Natural killer cell (primary cell): ENCODE data around the gene ZNF385D. TPM values are rescaled to one million over a fixed set of nuclear protein-coding genes. Genes with fewer than 3 reads are reported as not detected.

Source experiments
- ATAC-seq, 3 donors: fragments of 150-1000 bp in 2 of 3; fragments of 200-7000 bp in 1 of 3; cut with Tn5 transposase; 1 replicate in 1 of 3; 2 replicates in 2 of 3; pipeline ENCODE4 v1.10.0; 2021; ENCODE audit warnings: mild to moderate bottlenecking in 2 of 3, moderate library complexity in 2 of 3
- DNase-seq, 2 donors: peaks; one replicate each; pipeline versions ENCODE4 v3.0.0 to v3.0.0-alpha.2; 2013 to 2021; ENCODE audit warnings: mixed read lengths in 1 of 2
- H3K27ac ChIP-seq: one replicate; pipeline ENCODE4 v1.5.1; 2013; ENCODE audit warnings: mild to moderate bottlenecking, low read length
- H3K27me3 ChIP-seq: one replicate; pipeline ENCODE4 v1.6.1; 2013; ENCODE audit warnings: low read length; ENCODE audit not compliant: control insufficient read depth, insufficient read depth
- H3K36me3 ChIP-seq: one replicate; pipeline ENCODE4 v1.6.1; 2013; ENCODE audit warnings: low read length; ENCODE audit not compliant: control insufficient read depth, insufficient read depth
- H3K4me1 ChIP-seq: one replicate; pipeline ENCODE4 v1.6.1; 2013; ENCODE audit warnings: low read length; ENCODE audit not compliant: control insufficient read depth, insufficient read depth
- H3K4me3 ChIP-seq: one replicate; pipeline ENCODE4 v1.5.1; 2013; ENCODE audit warnings: low read length
- H3K9me3 ChIP-seq: one replicate; pipeline ENCODE4 v1.6.1; 2013; ENCODE audit warnings: low read length; ENCODE audit not compliant: control insufficient read depth, insufficient read depth
- H3K27ac Mint-ChIP-seq, 2 donors: one replicate each; pipeline ENCODE4 v1.8.0; 2022; ENCODE audit warnings: mild to moderate bottlenecking in 2 of 2, mixed read lengths in 2 of 2, moderate library complexity in 1 of 2
- H3K27me3 Mint-ChIP-seq, 2 donors: one replicate each; pipeline ENCODE4 v1.8.0; 2022; ENCODE audit warnings: low read depth in 2 of 2, mixed read lengths in 2 of 2
- H3K36me3 Mint-ChIP-seq: one replicate; pipeline ENCODE4 v1.8.0; 2022; ENCODE audit warnings: mixed read lengths
- H3K4me1 Mint-ChIP-seq, 2 donors: one replicate each; pipeline ENCODE4 v1.8.0; 2022; ENCODE audit warnings: mixed read lengths in 2 of 2
- H3K4me3 Mint-ChIP-seq: one replicate; pipeline ENCODE4 v1.8.0; 2022; ENCODE audit warnings: mild to moderate bottlenecking, moderate library complexity, mixed read lengths
- H3K9me3 Mint-ChIP-seq, 2 donors: one replicate each; pipeline ENCODE4 v1.8.0; 2022; ENCODE audit warnings: mixed read lengths in 2 of 2
- CTCF ChIP-seq: fragments of 200-600 bp; IDR thresholded peaks from one replicate; pipeline ENCODE4 v1.8.0; 2022; ENCODE audit warnings: antibody characterized with exemption
- WGBS: methylation state at CpG from one replicate; pipeline ENCODE4 v1.1.7; 2013; ENCODE audit warnings: missing lambda C conversion rate; ENCODE audit not compliant: insufficient coverage; 5-methylcytosine and 5-hydroxymethylcytosine counted together
- intact Hi-C: fragments of 100-400 bp; cut with micrococcal nuclease; formaldehyde crosslinking; loops from one replicate; pipeline ENCODE4 v1.14.2; 2022
- total RNA-seq, 4 donors: library from RNA; stranded (reverse); fragments of 120-200 nt in 1 of 4; gene quantifications; one replicate each; pipeline versions ENCODE4 v1.2.3 to v1.2.4, GENCODE V29; 2013 to 2022

Gene ZNF385D
- total RNA-seq, 3 donors from 2014 or later (not counting 1 experiment from before 2014, with no cell fraction given): 0.02 to 0.31 (median 0.25) TPM

- no peaks in the 10 kb centered on the region for H3K27me3 ChIP-seq
- Mint-ChIP-seq H3K9me3 (peaks cover 10 to 14% of the 10 kb centered on the region in 2 donors), H3K4me3 (no peak overlapping the region), H3K27ac (no peak overlapping the region), H3K27me3 (no peaks in the 10 kb centered on the region), H3K4me1 (no peaks in the 10 kb centered on the region), H3K36me3 (no peaks in the 10 kb centered on the region)
- H3K4me1 ChIP-seq: no peaks in the 10 kb centered on the region
- ATAC-seq (no peak), DNase-seq (no peak)
- no peak for TF ChIP-seq CTCF
- peaks cover 13% of the 10 kb centered on the region for H3K9me3 ChIP-seq
- no peaks in the 10 kb centered on the region for H3K36me3 ChIP-seq
- no peak overlapping the region for H3K27ac ChIP-seq
- intact Hi-C loops: no loop called here
- WGBS: 90% methylated on average over 29 of the region's 29 CpGs
- H3K4me3 ChIP-seq: no peak overlapping the region
Observed at GRCh38 chr3:21542656-21543379, 208.2 kb downstream of the ZNF385D start.

- H3K4me3 Mint-ChIP-seq: no peak overlapping the region
- intact Hi-C loops: no loop called here
- Histone ChIP-seq H3K4me3 (no peak overlapping the region), H3K36me3 (no peaks in the 10 kb centered on the region), H3K27ac (no peak overlapping the region), H3K9me3 (peaks cover 9% of the 10 kb centered on the region), H3K27me3 (no peaks in the 10 kb centered on the region), H3K4me1 (no peaks in the 10 kb centered on the region)
- H3K36me3 Mint-ChIP-seq: no peaks in the 10 kb centered on the region
- WGBS: 72% methylated on average over 5 of the region's 6 CpGs
- ATAC-seq: no peak
- H3K9me3 Mint-ChIP-seq: peaks cover 15 to 23% of the 10 kb centered on the region in 2 donors
- H3K27me3 Mint-ChIP-seq: no peaks in the 10 kb centered on the region
- DNase-seq: no peak
- no peak overlapping the region for H3K27ac Mint-ChIP-seq
- no peak for TF ChIP-seq CTCF
- H3K4me1 Mint-ChIP-seq: no peaks in the 10 kb centered on the region
Observed at GRCh38 chr3:21540265-21540664, 210.7 kb downstream of the ZNF385D start.

GRCh38 chr3:21534462-21534861 lies 216.5 kb downstream of the ZNF385D start:
- ATAC-seq: no peak
- H3K27me3 ChIP-seq: no peaks in the 10 kb centered on the region
- no peaks in the 10 kb centered on the region for H3K4me1 ChIP-seq
- H3K9me3 ChIP-seq: peaks cover 2% of the 10 kb centered on the region
- H3K27ac ChIP-seq: no peak overlapping the region
- Mint-ChIP-seq H3K27ac (no peak overlapping the region), H3K9me3 (peaks cover 21 to 24% of the 10 kb centered on the region in 2 donors), H3K27me3 (no peaks in the 10 kb centered on the region), H3K4me1 (no peaks in the 10 kb centered on the region), H3K4me3 (no peak overlapping the region), H3K36me3 (no peaks in the 10 kb centered on the region)
- intact Hi-C loops: no loop called here
- no peak for TF ChIP-seq CTCF
- H3K4me3 ChIP-seq: no peak overlapping the region
- 80% methylated on average over 3 of the region's 3 CpGs for WGBS
- H3K36me3 ChIP-seq: no peaks in the 10 kb centered on the region
- DNase-seq: no peak

GRCh38 chr3:21533002-21533401 lies 218.0 kb downstream of the ZNF385D start:
- Histone ChIP-seq H3K4me3 (no peak overlapping the region), H3K9me3 (peaks cover 2% of the 10 kb centered on the region), H3K27me3 (no peaks in the 10 kb centered on the region), H3K36me3 (no peaks in the 10 kb centered on the region), H3K27ac (no peak overlapping the region), H3K4me1 (no peaks in the 10 kb centered on the region)
- H3K36me3 Mint-ChIP-seq: no peaks in the 10 kb centered on the region
- TF ChIP-seq CTCF: no peak
- no peak overlapping the region for H3K27ac Mint-ChIP-seq
- intact Hi-C loops: no loop called here
- no peaks in the 10 kb centered on the region for H3K4me1 Mint-ChIP-seq
- DNase-seq (no peak), ATAC-seq (no peak)
- H3K27me3 Mint-ChIP-seq: no peaks in the 10 kb centered on the region
- 12% methylated on average over 5 of the region's 5 CpGs for WGBS
- H3K4me3 Mint-ChIP-seq: no peak overlapping the region
- peaks cover 20 to 22% of the 10 kb centered on the region in 2 donors for H3K9me3 Mint-ChIP-seq
